Measurements from ENCODE around the gene DDX59.

DNA sequence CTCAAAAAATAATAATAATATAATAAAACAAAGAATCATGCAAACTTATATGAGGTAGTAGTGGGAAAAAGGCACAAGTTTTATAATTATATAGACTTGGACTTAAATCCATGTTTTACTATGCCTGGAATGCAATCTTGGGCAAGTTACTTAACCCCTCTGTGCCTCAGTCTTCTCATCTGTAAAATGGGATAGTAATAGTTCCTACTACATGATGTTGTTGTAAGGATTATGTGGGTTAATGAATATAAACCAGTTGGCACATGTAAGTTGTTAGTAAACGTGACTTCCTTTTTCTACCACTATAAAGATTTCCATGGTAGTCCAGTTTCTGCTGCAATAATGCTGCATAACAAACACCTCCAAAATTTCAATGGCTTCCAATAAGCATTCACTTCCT is 38.3 kb downstream of the DDX59 start:
- TF ChIP-seq POLR2AphosphoS5 (IDR thresholded peaks at IDR 0.05) (no peak), EP300 (IDR thresholded peaks at IDR 0.05) (no peak)
- TF ChIP-seq, protein P1, sequence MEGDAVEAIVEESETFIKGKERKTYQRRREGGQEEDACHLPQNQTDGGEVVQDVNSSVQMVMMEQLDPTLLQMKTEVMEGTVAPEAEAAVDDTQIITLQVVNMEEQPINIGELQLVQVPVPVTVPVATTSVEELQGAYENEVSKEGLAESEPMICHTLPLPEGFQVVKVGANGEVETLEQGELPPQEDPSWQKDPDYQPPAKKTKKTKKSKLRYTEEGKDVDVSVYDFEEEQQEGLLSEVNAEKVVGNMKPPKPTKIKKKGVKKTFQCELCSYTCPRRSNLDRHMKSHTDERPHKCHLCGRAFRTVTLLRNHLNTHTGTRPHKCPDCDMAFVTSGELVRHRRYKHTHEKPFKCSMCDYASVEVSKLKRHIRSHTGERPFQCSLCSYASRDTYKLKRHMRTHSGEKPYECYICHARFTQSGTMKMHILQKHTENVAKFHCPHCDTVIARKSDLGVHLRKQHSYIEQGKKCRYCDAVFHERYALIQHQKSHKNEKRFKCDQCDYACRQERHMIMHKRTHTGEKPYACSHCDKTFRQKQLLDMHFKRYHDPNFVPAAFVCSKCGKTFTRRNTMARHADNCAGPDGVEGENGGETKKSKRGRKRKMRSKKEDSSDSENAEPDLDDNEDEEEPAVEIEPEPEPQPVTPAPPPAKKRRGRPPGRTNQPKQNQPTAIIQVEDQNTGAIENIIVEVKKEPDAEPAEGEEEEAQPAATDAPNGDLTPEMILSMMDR (IDR thresholded peaks at IDR 0.05), result no peak

Data from stomach (tissue), 4 donors.